Suppressor macrophage treated with lipopolysaccharide for 1 hour (primary cell): ENCODE measurements around the gene FAM210A.

Experiments used
- DNase-seq, 3 donors: peaks; one replicate each; pipeline ENCODE4 v3.0.0-alpha.2; 2020 to 2022

The FAM210A gene

DNA sequence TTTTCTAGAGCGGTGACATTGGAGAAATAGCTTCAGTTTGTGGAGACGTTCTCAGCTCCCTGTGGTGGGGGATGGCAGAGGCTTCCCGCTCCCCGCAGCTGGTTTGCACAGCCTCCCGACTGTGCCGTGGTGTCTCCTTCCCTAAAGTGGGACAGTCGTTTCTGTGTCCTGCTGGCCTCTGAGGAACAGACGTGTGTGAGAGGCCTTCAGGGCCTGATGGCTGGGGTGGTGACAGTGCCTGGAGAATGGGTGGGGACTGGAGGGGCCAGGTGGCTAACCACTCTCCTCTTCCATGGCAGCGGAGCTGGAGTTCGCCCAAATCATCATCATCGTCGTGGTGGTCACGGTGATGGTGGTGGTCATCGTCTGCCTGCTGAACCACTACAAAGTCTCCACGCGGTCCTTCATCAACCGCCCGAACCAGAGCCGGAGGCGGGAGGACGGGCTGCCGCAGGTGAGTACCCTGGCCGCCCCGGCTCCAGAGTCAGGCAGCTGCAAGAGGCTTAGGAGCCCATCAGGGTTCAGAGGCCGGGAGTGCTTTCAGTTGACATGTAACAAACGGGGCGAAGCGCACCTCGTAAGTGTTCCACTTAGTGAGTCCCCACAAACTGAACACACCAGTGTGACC lies 105.4 kb downstream of the FAM210A start:
- no peak for DNase-seq

DNA sequence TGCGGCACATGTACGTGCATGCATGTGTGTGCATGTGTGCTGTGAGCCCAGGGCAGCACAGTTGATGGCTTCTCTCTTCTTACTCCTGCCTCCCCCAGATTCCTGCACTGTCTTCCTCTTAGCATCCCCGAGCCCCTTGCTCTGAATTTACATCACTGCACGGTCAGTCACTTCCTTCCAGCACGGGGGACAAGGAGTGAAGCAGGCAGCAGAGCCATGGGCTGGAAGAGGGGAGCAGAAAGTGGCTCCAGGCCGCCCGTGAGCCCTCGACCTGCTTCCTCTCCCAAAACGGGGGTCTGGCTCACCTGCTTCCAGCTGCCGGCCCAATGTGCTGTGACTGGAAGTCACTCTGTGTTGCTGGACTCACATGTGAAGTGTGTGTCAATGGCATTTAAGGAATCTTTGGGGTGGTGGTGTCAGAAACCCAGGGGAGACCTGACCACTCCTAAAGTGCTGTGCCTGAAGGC lies 106.1 kb downstream of the FAM210A start:
- no peak for DNase-seq

DNA sequence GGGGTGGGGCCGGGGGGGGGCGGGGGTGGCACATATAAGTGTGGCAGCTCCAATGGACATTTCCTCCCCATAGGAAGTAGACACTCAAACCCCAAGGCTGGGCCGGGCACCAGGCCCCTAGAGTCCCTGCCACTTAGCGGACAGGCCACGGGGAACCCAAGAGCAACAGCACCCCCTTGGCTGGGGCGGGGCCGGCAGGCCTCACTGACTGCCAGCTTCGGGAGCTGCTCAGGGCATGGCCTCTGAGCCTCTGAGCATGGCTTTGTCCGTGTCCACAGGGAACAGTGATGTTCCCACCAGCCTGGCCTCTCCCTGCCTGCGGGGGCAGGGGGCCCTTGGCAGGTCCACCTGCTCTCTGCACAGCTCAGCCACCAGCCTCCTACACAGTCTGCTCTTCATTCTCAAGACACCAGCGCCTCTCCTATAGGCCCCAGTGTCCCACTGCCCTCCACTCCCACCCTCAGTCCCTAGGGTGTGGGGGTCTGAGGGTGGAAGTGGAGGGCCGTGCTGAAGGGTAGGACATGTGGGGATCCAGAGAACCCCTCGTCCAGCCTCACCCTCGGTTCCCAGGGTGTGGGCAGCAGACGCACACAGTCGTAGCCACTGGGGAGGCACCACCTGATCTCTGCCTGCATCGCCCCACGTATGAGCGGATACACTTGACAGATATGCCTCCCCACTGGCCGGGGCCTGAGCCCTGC lies 106.7 kb downstream of the FAM210A start:
- DNase-seq = no peak

DNA sequence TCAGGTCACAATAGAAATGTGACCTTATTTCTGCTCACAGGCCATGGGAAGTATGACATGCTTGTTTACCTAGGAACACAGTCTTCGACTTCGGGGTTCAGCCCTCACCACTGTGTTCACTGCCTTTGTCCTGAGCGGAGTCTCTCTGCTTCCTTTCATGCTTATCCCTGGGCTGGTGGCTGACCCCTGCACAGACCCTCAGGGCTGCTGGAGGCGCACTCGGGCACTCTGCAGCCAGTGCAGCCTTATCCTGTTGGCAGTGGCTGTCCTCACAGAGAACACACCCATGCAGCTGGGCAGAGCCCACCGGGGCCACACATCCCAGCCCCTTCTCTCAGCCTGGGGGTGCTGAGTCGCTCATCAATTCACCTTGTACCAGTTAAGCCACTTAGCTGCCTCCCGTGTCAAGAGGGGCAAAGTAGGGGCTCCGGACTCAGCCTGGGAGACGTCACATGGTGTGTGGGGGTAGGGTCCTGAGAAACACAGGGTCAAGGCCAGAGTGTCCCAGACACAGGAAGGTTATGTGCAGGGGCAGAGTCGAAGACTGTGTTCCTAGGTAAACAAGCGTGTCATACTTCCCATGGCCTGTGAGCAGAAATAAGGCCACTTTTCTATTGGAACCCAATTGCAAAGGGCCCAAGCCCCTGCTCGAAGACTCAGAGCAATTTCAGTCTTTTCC lies 107.5 kb downstream of the FAM210A start:
- no peak for DNase-seq

DNA sequence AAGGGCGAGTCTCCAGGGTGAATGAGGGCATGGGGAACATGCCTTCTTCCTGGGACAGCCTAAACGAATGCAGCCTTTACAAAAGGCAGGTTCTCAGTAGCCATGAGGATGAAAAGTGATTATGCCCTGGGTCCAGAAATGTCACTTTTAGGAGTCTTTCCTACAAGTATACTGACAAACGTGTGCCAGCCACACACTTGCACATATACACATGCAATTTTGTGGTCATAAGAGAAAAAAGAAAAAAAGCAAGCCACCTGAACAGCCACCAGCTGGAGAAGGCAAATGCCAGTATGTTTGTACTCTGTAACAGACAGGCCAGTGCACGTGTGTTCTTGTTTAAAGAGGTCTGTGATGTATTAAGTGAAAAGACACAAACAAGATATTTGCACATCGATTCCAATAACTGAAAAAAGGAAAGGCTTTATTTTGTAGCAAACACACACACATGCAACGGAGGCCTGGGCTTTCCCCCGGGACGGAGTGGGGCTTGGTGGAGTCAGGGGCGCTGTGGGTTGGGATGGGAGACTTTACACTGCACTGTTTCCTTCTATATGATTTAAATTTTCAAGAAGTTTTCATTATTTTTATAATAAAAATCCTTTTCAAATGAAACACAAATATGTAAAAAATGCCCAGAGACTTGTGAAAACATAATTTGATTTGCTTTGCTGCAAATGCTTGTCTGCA lies 108.4 kb downstream of the FAM210A start:
- no peak for DNase-seq

DNA sequence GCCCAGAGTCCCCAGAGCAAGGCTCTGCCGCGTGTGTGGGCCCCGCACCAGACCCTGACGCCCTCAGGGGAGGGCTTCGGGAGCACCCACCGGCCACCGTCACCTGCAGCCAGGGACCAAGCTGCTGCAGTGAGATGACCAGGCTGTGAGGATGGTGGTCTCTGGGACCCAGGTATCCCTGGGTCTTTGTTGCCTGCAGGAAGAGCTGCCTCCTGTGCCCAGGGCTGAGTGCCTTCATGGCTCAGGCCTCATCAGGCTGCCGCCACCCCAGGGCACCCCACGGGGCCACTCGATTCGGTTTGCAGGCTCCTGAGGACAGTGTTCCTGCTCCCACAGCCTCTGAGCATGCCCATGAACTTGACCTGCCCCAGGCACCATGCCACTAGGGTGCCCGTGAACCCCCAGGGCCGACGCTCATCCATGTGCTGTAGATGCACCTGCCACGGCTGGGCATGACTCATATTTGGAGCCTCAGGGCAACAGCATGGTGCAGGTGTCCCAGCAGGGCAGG lies 109.8 kb downstream of the FAM210A start:
- DNase-seq = no peak

DNA sequence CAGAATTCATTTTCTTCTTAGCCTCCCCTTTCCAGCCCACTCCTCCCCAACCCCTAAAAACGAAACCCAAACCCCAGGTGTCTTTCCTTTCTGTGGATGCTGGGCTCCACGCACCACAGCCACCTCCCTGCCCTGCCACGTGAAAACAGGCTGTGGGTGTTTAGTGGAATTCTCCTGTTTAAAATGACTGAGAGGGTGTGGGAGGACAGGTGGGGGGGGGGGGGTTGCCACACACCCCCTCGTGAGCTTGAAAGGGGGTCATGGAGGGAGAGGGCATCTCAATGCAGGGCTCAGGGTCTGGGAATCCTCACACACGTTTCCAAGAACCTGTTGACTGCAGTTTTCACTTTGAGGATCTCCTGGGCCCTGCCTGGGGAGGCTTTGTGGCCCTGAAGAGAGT lies 110.3 kb downstream of the FAM210A start:
- DNase-seq = no peak

DNA sequence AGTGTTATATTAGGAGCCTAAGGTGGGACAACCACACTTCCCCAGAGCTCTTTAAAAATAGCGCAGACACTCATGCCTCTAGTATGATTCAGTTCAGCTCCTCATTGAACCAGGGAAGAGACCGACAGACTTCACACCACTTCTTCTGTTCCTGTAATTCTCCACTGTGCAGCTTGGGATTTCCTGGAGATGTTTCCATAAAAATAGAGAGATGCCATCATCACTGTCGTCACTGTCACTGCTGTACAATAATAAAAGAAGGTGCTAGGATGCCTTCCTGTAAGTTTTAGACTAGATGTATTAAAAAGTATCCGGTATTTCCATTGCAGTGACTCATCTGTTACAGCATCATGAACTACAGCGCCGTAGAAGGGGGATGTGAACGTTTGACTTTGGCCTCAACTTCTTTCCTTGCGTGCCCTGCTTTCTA lies 110.9 kb downstream of the FAM210A start:
- peak; percentile 79 to 95 (median 85) for DNase-seq

DNA sequence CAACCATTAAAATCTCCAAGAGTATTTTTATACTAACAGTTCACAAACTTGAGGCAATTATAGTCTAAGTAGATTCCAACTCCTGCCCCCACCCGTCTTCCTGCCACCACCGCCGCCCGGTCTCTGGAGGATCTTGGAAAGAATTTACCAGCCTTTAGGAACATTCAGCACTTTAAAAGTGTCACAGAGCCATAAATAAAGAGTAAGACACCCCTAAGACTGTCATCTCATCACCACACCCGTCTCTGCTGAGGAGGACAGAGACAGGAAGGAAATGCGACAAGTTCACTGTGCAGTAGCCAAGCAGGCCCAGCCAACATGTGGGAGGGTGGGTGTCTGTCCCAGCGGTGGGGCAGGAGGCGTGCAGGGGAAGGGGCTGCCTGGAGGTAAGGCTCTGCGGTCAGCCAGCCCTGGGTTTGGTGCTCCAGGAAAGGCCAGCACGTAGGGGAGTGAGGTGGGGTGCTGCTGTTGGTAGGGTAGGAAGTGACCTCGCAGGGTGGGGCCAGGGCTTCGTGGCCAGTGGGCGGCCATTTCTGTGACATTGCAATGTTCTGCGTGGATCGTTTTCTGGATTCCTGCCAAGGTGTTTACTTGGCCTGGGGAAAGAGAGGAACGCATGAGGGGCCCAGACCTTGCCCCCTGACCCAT lies 111.6 kb downstream of the FAM210A start:
- peak; percentile 49 to 65 (median 61) for DNase-seq

DNA sequence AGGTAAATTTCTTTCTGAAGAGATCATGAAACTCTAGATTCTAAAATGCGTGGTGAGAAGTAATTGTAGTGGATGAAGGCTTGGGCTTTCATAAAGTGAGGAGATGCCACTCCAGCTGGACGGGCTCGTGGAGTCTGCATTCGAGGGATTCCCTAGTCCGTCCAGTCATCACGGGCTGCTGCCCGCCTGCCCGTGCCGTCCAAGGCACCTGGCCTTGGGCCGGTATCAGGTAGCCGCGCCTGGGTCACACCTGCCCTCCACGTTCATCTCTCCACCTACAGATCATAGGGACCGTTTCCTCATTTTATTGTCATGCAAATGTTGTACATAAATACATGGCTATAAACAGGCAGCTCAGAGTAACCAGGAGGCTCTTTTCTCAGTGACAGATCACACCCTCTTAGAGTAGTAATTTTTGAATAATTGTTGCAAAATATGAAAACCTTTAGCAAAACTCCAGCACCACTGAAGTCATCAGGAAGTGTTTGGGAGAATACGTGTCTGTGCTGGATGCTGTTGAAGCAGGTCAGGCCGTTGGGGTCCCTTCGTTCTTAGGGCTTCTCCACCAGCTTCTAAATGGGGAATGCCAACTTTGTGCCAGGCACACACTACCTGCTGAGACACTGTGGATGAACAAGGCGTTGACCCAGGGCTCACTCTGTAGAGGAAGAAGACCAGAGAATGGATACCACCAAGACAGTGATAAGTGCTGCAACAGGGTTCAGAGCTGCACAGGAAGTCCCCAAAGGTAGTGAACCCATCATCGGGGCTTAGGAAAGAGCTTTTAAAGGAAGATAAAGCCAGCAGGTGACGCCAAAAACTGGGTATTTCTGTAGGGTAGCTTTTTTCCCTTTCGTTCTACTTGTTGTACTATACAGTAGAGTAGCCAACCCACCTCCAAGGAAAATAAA lies 112.5 kb downstream of the FAM210A start:
- DNase-seq = peak; percentile 22 to 66 (median 47)
